PC-9 (cell line): ENCODE results near the gene NAAA. TPM values are rescaled to one million over a fixed set of nuclear protein-coding genes. Genes with fewer than 3 reads are reported as not detected.
A peak's percentile ranks its signal among the peaks of the same experiment; 100 is the strongest.

Experiments used
- Bru-seq: library from RNA; stranded (reverse); fragments of 400-500 nt; gene quantifications from one replicate; lab custom pipeline; 2021; lab: Mats Ljungman, UMichigan
- BruChase-seq, 2 experiments: library from RNA; stranded (reverse); fragments of 400-500 nt; gene quantifications; one replicate each; lab custom pipeline; 2021; lab: Mats Ljungman, UMichigan
- BruUV-seq: library from RNA; stranded (reverse); fragments of 400-500 nt; replicated peaks from 2 replicates; lab custom pipeline; 2021; lab: Mats Ljungman, UMichigan
- CTCF ChIA-PET: fragments of 300-600 bp; sonication (Branson Sonifier 250); formaldehyde crosslinking; loops from one replicate; lab custom pipeline; 2022; ENCODE audit warnings: antibody characterized with exemption; lab: Charles Lee
- POLR2A ChIA-PET: fragments of 300-600 bp; sonication (Branson Sonifier 250); formaldehyde crosslinking; loops from one replicate; lab custom pipeline; 2022; ENCODE audit warnings: antibody characterized with exemption; ENCODE audit not compliant: unreplicated experiment; lab: Charles Lee
- DNase-seq, 2 experiments: peaks; one replicate each; pipeline versions ENCODE4 v3.0.0 to v3.0.0-alpha.2; 2015 to 2022; ENCODE audit warnings: mixed read lengths in 1 of 2
- H2AFZ ChIP-seq: fragments of 200-600 bp; sonication (generic); 2 replicates; pipeline ENCODE4 v1.8.1; 2017; ENCODE audit warnings: antibody characterized with exemption
- H3F3A ChIP-seq: fragments of 200-600 bp; sonication (generic); 2 replicates; pipeline ENCODE4 v1.8.1; 2017; ENCODE audit warnings: antibody characterized with exemption, mild to moderate bottlenecking, low read depth; ENCODE audit not compliant: insufficient read depth
- H3K27ac ChIP-seq: fragments of 200-600 bp; sonication (generic); 2 replicates; pipeline ENCODE4 v1.6.1; 2016; ENCODE audit warnings: mixed run types
- H3K27me3 ChIP-seq: fragments of 200-600 bp; sonication (generic); 2 replicates; pipeline ENCODE4 v1.6.1; 2016; ENCODE audit warnings: low read depth, mixed run types; ENCODE audit not compliant: insufficient read depth
- H3K36me3 ChIP-seq: fragments of 200-600 bp; sonication (generic); 2 replicates; pipeline ENCODE4 v1.6.1; 2016; ENCODE audit warnings: low read depth, mixed run types
- H3K4me1 ChIP-seq: fragments of 200-600 bp; sonication (generic); replicated peaks from 2 replicates; pipeline ENCODE4 v1.6.1; 2016; ENCODE audit warnings: mixed run types; ENCODE audit not compliant: insufficient read depth
- H3K4me2 ChIP-seq: fragments of 200-600 bp; sonication (generic); 2 replicates; pipeline ENCODE4 v1.6.1; 2017; ENCODE audit warnings: mixed run types
- H3K4me3 ChIP-seq: fragments of 200-600 bp; sonication (generic); 2 replicates; pipeline ENCODE4 v1.6.1; 2016; ENCODE audit warnings: mixed run types
- H3K79me2 ChIP-seq: fragments of 200-600 bp; sonication (generic); 2 replicates; pipeline ENCODE4 v1.6.1; 2017; ENCODE audit warnings: low read depth, mixed run types
- H3K9me2 ChIP-seq: fragments of 200-600 bp; sonication (generic); 2 replicates; pipeline ENCODE4 v1.8.1; 2017; ENCODE audit warnings: mild to moderate bottlenecking; ENCODE audit not compliant: insufficient read depth
- H3K9me3 ChIP-seq: fragments of 200-600 bp; sonication (generic); 2 replicates; pipeline ENCODE4 v1.8.1; 2016; ENCODE audit warnings: low read depth; ENCODE audit not compliant: insufficient read depth
- H4K20me1 ChIP-seq: fragments of 200-600 bp; sonication (generic); 2 replicates; pipeline ENCODE4 v1.8.1; 2017; ENCODE audit not compliant: insufficient read depth
- CTCF ChIP-seq: fragments of 200-600 bp; sonication (generic); conservative IDR thresholded peaks from 2 replicates; pipeline ENCODE4 v1.6.1; 2017; ENCODE audit warnings: mixed run types, antibody characterized with exemption, mild to moderate bottlenecking, moderate library complexity
- EZH2 ChIP-seq: fragments of 200-600 bp; sonication (generic); IDR thresholded peaks from 2 replicates; pipeline ENCODE4 v1.8.0; 2017; ENCODE audit warnings: antibody characterized with exemption, low read depth
- intact Hi-C: fragments of 100-400 bp; cut with micrococcal nuclease; formaldehyde crosslinking; loops from one replicate; pipeline ENCODE4 v1.10.0; 2022; ENCODE audit not compliant: unreplicated experiment
- long read RNA-seq: library from polyadenylated mRNA; stranded (forward); transcript quantifications from one replicate; pipeline ENCODE4 v2.0.0, GENCODE V29; 2022
- total RNA-seq: library from RNA; stranded (reverse); gene quantifications from 2 replicates; pipeline ENCODE4 v1.2.3, GENCODE V29; 2021

Gene NAAA
- total RNA-seq (3.6 and 3.9 TPM in 2 replicates), Bru-seq, nascent RNA (percentile 35 among the genes with signal in this experiment), BruChase-seq, experiment 1, labeled RNA remaining after a 2-hour chase (percentile 39 among the genes with signal in this experiment), BruChase-seq, experiment 2, labeled RNA remaining after a 6-hour chase (percentile 32 among the genes with signal in this experiment)
- long read RNA-seq, partial matches to known transcripts = 1 of 9 reads
- long read RNA-seq, other reads (novel, unspliced or antisense) = 6 of 9 reads

- ChIA-PET POLR2A (interaction anchor here (0.7 kb wide), 1 partner anchor 150 kb away, joined by 3 read pairs; no protein-coding TSS in a partner anchor), CTCF (no interaction called here)
- Histone ChIP-seq H3K9me2 (no peaks in the 10 kb centered on the region), H3F3A (peaks cover 5% of the 10 kb centered on the region; the same call in 1 of the 2 replicates), H3K9me3 (no peaks in the 10 kb centered on the region), H3K4me2 (peak within 1 kb of the TSS; percentile 93), H3K27me3 (no peaks in the 10 kb centered on the region), H3K4me3 (peak within 1 kb of the TSS; percentile 90), H4K20me1 (no peaks in the 10 kb centered on the region), H3K4me1 (no peaks in the 10 kb centered on the region; the same call in 1 of the 2 replicates), H3K27ac (no peak within 1 kb of the TSS), H3K36me3 (no peaks in the 10 kb centered on the region), H2AFZ (peak within 1 kb of the TSS; percentile 94), H3K79me2 (no peaks in the 10 kb centered on the region)
- TF ChIP-seq EZH2 = no peak
- intact Hi-C loops = no loop called here
- peak in 1 of 2 experiments; percentile 62 for DNase-seq
- no TSS peak for BruUV-seq
These were observed at the start of gene NAAA for GRCh38 chr4:75940692-75941253. TSS of gene NAAA (minus strand) at chr4:75941013. CDS start at chr4:75940949, 64 bp downstream.

GRCh38 chr4:75989846-75990528 is 49.2 kb upstream of the NAAA start:
- H3K4me3 ChIP-seq = peak overlapping the region; percentile 92
- H2AFZ ChIP-seq = peak overlapping the region; percentile 93
- no peak overlapping the region for H3K27ac ChIP-seq
- POLR2A ChIA-PET = interaction anchor here (0.7 kb wide), 1 partner anchor 291 kb away, joined by 6 read pairs; no protein-coding TSS in a partner anchor
- intact Hi-C loops = loop anchor here (10.0 kb wide), 1 partner anchor 515 kb away; no protein-coding TSS in a partner anchor
- no peak for TF ChIP-seq CTCF
- TF ChIP-seq EZH2 = no peak
- no peak for DNase-seq
- H4K20me1 ChIP-seq = peaks cover 18% of the 10 kb centered on the region
- H3K4me2 ChIP-seq = peak overlapping the region; percentile 99
- no peaks in the 10 kb centered on the region for H3F3A ChIP-seq
- no peaks in the 10 kb centered on the region for H3K36me3 ChIP-seq
- CTCF ChIA-PET = no interaction called here
- no peaks in the 10 kb centered on the region for H3K27me3 ChIP-seq
- BruUV-seq = no TSS peak
- H3K4me1 ChIP-seq = peaks cover 16% of the 10 kb centered on the region
- H3K79me2 ChIP-seq = peaks cover 56% of the 10 kb centered on the region
- no peaks in the 10 kb centered on the region for H3K9me3 ChIP-seq
- no peaks in the 10 kb centered on the region for H3K9me2 ChIP-seq

- Histone ChIP-seq H3F3A (no peaks in the 10 kb centered on the region), H4K20me1 (peaks cover 18% of the 10 kb centered on the region), H3K4me1 (peaks cover 13% of the 10 kb centered on the region; the same call in 1 of the 2 replicates), H3K36me3 (no peaks in the 10 kb centered on the region), H3K27ac (no peak overlapping the region), H3K9me3 (no peaks in the 10 kb centered on the region), H3K4me3 (no peak overlapping the region), H3K27me3 (no peaks in the 10 kb centered on the region), H3K4me2 (no peak overlapping the region), H3K79me2 (peaks cover 53% of the 10 kb centered on the region), H2AFZ (no peak overlapping the region), H3K9me2 (no peaks in the 10 kb centered on the region)
- intact Hi-C loops = no loop called here
- DNase-seq = no peak
- ChIA-PET POLR2A (no interaction called here), CTCF (no interaction called here)
- no peak for TF ChIP-seq CTCF
- no peak for TF ChIP-seq EZH2
- BruUV-seq = no TSS peak
These were observed 44.3 kb upstream of the NAAA start for GRCh38 chr4:75985116-75985515.
